T47D (cell line): Measurements from ENCODE around the gene ABHD8.
A peak's percentile ranks its signal among the peaks of the same experiment; 100 is the strongest.
"Not testable (repeated sequence)": the region's sequence is repeated elsewhere in the genome, so short reads cannot be mapped to it uniquely, and the experiment has no call there.

ENCODE experiments used
- DNase-seq, 2 experiments: peaks; one replicate each; pipeline versions ENCODE4 v3.0.0 to v3.0.0-alpha.2; 2011 to 2012; ENCODE audit warnings: low read depth in 1 of 2, low spot score in 1 of 2
- JUND ChIP-seq: IDR thresholded peaks from 2 replicates; pipeline ENCODE4 v1.6.1; 2012; ENCODE audit warnings: low read depth
- in situ Hi-C: cut with HindIII; loops from 2 replicates; pipeline ENCODE4 v1.10.0; 2016; ENCODE audit warnings: low sequenced_read_pairs, low pct_unique_long_range_greater_than_20kb

ABHD8 gene

GRCh38 chr19:17275441-17276175, 27.6 kb downstream of the ABHD8 start:
- DNase-seq, result no peak
- no peak for TF ChIP-seq JUND
- in situ Hi-C loops, result no loop called here

- in situ Hi-C loops, DNase-seq: not testable (repeated sequence)
Observed at GRCh38 chr19:17274892-17275291, 28.3 kb downstream of the ABHD8 start.

- in situ Hi-C loops, result no loop called here
- no peak for DNase-seq
- no peak for TF ChIP-seq JUND
Observed at GRCh38 chr19:17268754-17269153, 34.5 kb downstream of the ABHD8 start.

DNA sequence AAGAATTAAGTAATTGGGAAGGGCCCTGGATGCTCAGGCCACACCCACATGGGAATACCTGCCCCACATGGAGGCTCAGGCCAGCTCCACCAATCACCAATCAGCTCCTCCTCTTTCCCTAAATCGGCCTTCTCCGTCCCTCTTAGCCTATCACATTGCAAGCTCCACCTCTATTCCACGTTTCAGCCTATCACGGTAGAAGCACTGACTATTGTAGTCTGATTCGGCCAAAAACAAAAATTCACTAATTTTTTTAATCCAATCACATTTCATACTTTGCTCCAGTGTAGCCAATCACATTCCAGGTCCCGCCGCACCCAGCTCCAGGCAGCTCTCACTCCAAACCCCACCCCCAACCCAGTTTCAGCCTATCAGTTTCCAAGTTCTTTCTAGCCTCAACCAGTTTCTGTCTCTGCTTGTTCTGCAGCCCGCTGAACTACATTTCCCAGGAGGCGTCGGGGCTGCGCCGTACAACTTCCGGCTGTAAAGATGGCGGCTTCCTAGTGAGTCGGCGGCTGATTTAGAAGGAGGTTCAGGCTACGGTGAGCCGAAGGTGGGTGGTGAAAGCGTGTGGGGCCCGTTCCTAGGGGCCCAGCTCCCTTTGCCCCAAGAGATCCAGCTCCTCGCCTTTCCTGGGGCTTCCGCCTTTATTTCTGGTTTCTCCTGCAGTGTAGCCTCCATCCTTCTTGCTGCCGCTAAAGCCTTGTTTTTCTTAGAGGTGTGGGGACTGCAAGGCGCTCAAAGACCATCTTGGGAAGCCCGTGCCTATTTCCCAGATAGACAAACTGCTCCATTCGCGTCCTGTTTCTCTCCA, 36.0 kb downstream of the ABHD8 start, which contains the start of gene BABAM1:
Gene BABAM1, plus strand, starts transcription at position 469 of the 814 bp plus-strand sequence. CDS start 1,364 bp downstream, outside the sequence.
- in situ Hi-C loops, result no loop called here
- DNase-seq, result peak; percentile 99
- TF ChIP-seq JUND, result no peak

- TF ChIP-seq JUND, result no peak
- DNase-seq, result no peak
- in situ Hi-C loops, result no loop called here
Observed at GRCh38 chr19:17266589-17266974, 36.6 kb downstream of the ABHD8 start.

DNA sequence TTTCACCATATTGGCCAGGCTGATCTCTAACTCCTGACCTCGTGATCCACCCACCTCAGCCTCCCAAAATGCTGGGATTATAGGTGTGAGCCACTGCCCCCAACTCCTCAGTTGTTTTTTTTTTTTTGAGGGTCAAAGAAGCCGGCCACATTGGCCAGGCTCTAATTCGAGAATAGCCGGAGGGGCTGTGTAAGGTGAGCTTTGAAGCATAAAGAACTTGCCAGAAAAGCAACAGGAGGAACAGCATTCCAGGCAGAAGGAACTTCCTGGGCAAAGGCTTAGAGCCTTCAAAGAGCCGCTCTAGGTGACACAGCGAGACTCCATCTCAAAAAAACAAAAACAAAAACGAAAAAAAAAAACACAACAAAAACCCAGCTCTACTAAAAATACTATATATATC, 37.2 kb downstream of the ABHD8 start:
- TF ChIP-seq JUND, result no peak
- DNase-seq, result peak in 1 of 2 experiments; percentile 95
- in situ Hi-C loops, result no loop called here

- no peak for TF ChIP-seq JUND
- DNase-seq, result no peak
- in situ Hi-C loops, result no loop called here
Observed at GRCh38 chr19:17264641-17264979, 38.6 kb downstream of the ABHD8 start, which contains the start of gene USHBP1. USHBP1 (minus strand) TSS chr19:17264745; CDS start chr19:17264299, 446 bp downstream.

GRCh38 chr19:17263712-17264640, 39.2 kb downstream of the ABHD8 start:
- TF ChIP-seq JUND, result no peak
- DNase-seq, result no peak
- in situ Hi-C loops, result no loop called here

DNA sequence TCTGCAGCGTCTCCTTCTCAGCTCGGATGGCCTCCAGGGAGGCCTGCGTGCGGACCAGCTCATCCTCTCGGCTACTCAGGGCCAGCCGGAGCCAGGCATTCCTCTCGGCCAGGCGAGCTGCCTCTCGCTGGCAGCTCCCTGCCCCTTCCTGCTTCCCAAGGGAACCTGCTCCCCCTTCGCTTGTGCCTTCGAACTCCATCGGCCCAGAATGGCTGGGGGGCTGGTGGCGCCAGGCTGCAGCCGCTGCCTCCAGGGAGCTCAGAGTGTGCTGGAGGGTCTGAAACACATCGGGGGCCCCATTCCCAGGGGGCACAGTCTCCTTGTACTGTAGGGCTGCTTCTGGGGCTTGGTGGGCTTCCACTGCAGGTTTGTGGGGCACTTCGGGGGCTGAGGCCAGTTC, 40.7 kb downstream of the ABHD8 start:
- TF ChIP-seq JUND, result no peak
- DNase-seq, result no peak
- in situ Hi-C loops, result no loop called here

DNA sequence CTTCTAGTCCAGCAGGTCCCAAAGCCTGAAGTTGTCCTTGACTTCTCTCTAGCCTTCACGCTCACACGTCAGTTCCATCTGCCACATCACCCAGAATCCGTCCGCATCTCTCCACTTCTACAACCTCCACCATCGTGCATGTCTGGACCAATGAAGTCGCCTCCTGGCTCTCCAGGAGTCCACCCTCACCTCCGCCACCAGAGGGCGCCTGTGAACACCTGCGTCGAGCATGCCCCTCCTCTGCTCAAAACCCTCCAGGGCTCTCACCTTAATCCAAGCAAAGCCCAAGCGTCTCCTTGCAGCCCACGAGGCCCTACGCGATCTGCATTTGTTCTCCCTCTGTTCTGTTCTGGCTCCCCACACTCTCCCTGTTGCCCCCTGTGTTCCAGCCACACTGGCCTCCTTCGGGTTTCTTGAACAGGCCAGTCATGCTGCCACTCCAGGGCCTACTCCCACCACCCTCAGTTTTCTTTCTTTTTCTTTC, 42.3 kb downstream of the ABHD8 start:
- peak; percentile 84 to 93 for DNase-seq
- no peak for TF ChIP-seq JUND
- in situ Hi-C loops, result no loop called here

GRCh38 chr19:17259934-17260333, 43.3 kb downstream of the ABHD8 start:
- in situ Hi-C loops, result no loop called here
- no peak for DNase-seq
- no peak for TF ChIP-seq JUND

DNA sequence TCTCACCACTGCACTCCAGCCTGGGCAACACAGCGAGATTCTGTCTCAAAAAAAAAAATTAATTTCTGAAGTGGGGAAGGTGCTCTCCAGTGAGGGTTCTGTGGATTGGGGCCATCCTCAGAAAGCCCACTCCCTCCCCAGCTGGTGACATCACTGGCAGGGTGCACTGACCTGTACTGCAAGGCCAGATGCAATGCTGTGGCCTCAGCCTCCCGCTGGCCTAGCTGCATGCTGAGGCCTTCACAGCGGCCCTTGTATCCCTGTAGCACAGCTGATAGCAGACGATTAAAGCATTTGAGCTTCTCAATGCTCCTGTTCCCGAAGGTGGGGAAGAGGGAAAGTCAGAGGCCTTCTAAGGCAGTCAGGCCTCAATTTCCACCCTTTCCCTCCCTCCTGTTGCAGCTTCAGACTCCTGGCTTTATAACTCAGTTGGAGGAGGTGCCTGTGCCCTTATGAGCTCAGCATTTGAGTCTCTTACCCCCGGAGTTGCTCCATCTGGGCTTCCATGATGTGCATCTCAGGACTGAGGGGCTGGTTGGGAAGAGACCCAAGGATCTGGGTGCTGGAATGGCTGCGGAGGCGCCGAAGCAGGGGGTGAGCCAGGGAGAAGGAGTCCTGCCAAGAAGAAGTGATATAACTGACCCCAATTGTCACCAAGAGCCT, 44.0 kb downstream of the ABHD8 start:
- in situ Hi-C loops, result no loop called here
- TF ChIP-seq JUND, result no peak
- DNase-seq, result peak in 1 of 2 experiments; percentile 53
